Measurements from ENCODE around the gene FCER2.

FCER2 gene

GRCh38 chr19:7732045-7732444 lies 30.1 kb upstream of the FCER2 start, which contains the start of gene CLEC4G:
CLEC4G (minus strand) TSS chr19:7732110; CDS start chr19:7732102, 8 bp downstream.
- DNase-seq = no peak

DNA sequence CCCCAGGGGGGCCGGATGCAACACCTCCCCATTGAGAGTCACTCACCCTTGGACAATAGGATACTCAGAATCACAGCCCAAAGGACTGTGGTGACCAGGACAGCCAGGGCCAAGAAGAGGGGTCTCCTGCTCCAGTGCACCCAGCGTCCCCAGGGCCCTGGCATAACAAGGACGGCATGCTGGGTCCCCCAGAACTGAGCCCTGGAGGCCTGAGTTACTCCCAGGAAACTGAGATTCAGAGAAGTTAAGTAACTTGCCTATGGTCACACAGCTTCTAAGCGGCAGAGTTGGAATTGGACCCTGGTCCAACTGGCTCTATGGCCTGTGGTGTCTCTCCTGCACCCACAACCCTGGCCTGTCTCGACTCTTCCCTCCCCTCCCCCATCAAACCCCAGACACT lies 29.7 kb upstream of the FCER2 start:
- no peak for DNase-seq

- no peak for DNase-seq
Observed at GRCh38 chr19:7731218-7731595, 29.3 kb upstream of the FCER2 start.

GRCh38 chr19:7730286-7731217 lies 28.6 kb upstream of the FCER2 start:
- DNase-seq = no peak

GRCh38 chr19:7729831-7730285 lies 27.9 kb upstream of the FCER2 start:
- DNase-seq = no peak

DNA sequence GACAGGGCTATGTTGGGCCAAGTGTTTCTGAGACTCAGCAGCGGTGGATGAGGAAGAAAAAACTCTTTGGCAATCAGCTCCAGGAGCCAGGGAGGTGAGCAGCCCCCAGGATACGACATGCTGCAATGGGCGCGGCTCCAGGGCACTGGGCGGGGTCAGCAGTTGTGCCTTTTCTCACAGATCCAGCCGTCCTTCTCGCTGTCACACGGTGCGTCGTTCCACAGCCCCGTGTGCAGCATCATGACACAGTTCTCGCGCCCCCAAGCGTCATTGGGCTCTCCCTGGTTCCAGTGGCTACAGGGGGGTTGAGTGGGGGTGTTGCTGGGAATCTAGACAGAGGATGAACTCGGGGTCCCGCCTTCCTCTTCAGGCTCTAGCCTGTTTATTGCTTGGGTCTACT lies 27.3 kb upstream of the FCER2 start:
- DNase-seq = no peak

DNA sequence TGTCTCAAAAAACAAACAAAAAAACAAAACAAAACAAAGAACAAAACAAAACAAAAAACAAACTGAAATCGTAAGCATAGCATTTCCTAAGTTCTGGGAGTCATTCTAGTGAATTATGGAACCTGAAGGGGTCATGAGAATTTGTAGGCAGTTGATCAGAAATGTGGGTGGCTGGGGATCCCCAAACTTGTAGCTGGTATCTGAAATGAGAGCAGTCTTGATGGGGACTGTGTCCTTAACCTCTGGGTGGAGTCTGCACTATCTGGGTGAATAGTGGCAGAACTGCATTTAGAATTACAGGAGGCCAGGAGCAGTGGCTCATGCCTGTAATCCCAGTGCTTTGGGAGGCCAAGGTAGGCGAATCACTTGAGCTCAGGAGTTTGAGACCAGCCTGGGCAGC lies 23.9 kb upstream of the FCER2 start:
- DNase-seq = no peak

GRCh38 chr19:7722231-7722651 lies 20.3 kb upstream of the FCER2 start:
- no peak for DNase-seq

- no peak for DNase-seq
Observed at GRCh38 chr19:7720351-7720750, 18.4 kb upstream of the FCER2 start.

DNA sequence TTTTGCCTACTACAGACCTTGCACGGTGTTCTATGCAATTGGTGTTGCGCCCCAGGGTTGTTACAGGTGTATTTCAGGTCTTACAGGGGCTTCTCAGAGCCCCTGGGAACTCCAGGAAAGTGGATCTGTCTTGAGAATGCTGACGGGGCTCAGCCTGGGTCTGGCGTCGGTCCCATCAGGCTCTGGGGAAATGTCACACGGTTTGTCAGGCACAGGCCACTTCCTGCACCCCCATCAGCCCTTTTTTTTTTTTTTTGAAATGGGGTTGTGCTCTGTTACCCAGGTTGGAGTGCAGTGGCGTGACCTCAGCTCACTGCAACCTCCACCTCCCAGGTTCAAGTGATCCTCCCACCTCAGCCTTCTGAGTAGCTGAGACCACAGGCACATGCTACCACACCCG lies 16.7 kb upstream of the FCER2 start:
- DNase-seq = no peak

DNA sequence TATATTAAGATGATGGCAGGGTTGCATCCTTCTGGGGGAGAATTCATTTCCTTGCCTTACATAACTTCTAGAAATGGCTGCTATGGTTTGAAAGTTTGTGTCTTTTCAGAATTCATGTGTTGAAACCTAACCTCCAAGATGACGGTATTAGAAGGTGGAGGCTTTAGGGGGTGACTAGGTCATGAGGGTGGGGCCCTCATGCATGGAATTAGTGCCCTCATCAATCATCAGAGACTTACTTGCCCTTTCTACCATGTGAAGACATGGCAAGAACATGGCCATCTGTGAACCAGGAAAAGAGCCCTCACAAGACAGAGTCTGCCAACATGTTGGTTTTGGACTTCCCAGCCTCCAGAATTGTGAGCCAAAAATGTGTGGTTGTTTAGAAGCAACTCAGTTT lies 14.8 kb upstream of the FCER2 start:
- DNase-seq = no peak

GRCh38 chr19:7715671-7716070 lies 13.7 kb upstream of the FCER2 start:
- no peak for DNase-seq

- no peak for DNase-seq
Observed at GRCh38 chr19:7710616-7711015, 8.7 kb upstream of the FCER2 start.

- no peak for DNase-seq
Observed at GRCh38 chr19:7709932-7710460, 8.1 kb upstream of the FCER2 start.

DNA sequence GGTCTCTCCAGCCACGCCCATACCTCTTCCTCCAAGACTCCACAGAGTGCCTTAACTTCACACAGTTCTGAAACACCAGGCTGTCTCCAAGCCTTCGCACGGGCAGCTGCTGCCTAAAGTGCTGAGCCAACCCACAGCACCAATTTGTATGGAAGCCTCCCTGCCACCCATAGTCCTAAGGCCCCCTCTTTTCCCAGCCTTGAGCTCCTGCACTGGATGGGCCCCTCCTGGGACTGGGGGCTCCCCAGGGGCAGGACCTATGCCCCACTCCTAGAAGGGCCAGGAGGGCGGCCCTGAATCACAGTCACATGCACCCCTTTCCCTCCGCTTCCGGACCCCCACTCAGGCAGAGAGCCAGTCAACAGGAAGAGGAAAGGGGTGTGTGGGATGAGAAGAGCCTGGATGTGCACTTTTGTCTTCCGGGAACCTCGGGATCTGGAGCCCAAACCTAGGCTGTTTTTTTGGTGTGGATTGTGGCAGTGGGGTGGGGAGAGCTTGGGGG lies 5.1 kb upstream of the FCER2 start:
- no peak for DNase-seq

GRCh38 chr19:7706188-7706954 lies 4.4 kb upstream of the FCER2 start:
- DNase-seq = no peak

DNA sequence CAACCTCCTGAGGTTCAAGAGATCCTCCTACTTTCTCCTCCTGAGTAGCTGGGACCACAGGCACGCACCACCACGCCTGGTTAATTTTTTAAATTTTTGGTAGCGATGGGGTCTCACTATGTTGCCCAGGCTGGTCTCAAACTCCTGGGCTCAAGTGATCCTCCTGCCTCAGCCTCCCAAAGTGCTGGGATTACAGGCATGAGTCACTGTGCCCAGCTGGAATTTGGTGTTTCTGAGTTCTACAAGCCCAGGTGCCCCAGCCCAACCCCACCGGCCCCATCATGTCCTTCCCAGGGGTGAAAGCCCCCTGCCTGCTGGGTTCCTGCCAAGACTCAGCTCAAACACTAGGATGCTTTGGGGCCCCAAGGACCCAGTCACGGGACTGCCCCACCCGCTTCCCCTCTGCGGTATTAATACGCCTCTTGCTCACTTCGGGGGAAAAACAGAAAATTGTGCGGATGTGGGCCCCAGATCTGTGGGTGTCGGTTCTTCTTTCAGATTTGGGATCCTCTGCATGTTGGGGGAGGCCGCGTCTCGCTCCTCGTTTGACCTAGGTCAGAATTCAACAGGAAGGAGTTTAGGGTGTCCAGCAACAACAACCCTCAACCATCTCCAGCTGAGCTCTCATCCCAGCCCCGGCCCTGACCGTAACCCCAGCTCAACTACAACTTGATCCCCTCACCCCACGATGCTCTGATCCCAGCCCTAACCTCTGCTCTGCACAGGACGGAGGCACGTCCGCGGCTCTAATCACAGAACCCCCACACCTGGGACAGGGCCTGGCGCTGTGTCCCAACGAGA lies 3.7 kb upstream of the FCER2 start:
- no peak for DNase-seq

GRCh38 chr19:7704280-7705060 lies 2.5 kb upstream of the FCER2 start:
- DNase-seq = no peak

DNA sequence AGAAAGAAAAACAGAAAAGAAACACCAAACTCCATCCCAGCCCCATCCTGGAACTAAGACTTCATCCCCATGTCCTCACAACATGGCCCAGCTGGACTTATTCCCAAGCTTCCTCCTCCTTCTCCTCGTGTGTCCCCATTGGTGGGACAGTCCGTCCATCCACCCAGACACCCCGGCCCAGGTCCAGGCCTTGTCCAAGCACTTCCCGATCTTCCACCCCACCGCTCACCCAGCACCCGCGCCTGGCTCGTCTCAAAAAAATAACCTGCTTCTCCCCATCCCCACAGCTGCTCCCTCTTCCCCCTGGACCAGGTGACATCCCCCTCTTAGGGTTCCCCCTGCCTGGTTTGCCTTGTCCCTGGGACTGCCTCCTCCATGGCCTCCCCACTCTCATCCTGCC lies 1.4 kb upstream of the FCER2 start:
- DNase-seq = no peak

- no peak for DNase-seq
Observed at GRCh38 chr19:7701049-7701653, 780 bp downstream of the FCER2 start.

All from EL (cell line).